CD4-positive, alpha-beta T cell treated with Interleukin-4 for 1 hour (primary cell): ENCODE results near the gene TMEM219.
"Not testable (repeated sequence)": the region's sequence is repeated elsewhere in the genome, so short reads cannot be mapped to it uniquely, and the experiment has no call there.

Experiments
- DNase-seq, 2 donors: peaks; one replicate each; pipeline ENCODE4 v3.0.0-alpha.2; 2020 to 2022

Gene TMEM219

GRCh38 chr16:29996766-29997250 is 34.9 kb downstream of the TMEM219 start:
- no peak for DNase-seq

- no peak for DNase-seq
These were observed 37.7 kb downstream of the TMEM219 start for GRCh38 chr16:29999605-30000004.

- no peak for DNase-seq
These were observed 39.1 kb downstream of the TMEM219 start for GRCh38 chr16:30000735-30001631.

GRCh38 chr16:30002614-30003346 is 40.9 kb downstream of the TMEM219 start:
- DNase-seq = no peak

- DNase-seq = no peak
These were observed 42.0 kb downstream of the TMEM219 start for GRCh38 chr16:30003670-30004423.

- no peak for DNase-seq
These were observed 42.5 kb downstream of the TMEM219 start for GRCh38 chr16:30004424-30004776.

- no peak for DNase-seq
These were observed 42.9 kb downstream of the TMEM219 start for GRCh38 chr16:30004811-30005242.

- peak; percentile 52 for DNase-seq
These were observed 43.6 kb downstream of the TMEM219 start for GRCh38 chr16:30005341-30006094.

- DNase-seq = no peak
These were observed 44.2 kb downstream of the TMEM219 start for GRCh38 chr16:30006095-30006473.

- DNase-seq = no peak
These were observed 44.9 kb downstream of the TMEM219 start for GRCh38 chr16:30006659-30007377.

GRCh38 chr16:30007378-30007895 is 45.6 kb downstream of the TMEM219 start:
- DNase-seq = no peak

- DNase-seq = no peak
These were observed 47.4 kb downstream of the TMEM219 start for GRCh38 chr16:30009085-30009862.

- DNase-seq = no peak
These were observed 48.3 kb downstream of the TMEM219 start for GRCh38 chr16:30009990-30010843.

GRCh38 chr16:30010844-30011713 is 49.2 kb downstream of the TMEM219 start, which contains the start of gene DOC2A:
DOC2A (minus strand) TSS chr16:30011027; CDS start chr16:30010222, 805 bp downstream.
- peak in 1 of 2 donors; percentile 30 for DNase-seq

GRCh38 chr16:30011714-30012504 is 50.0 kb downstream of the TMEM219 start:
- no peak for DNase-seq

- DNase-seq = not testable (repeated sequence)
These were observed 50.7 kb downstream of the TMEM219 start for GRCh38 chr16:30012598-30012997.

GRCh38 chr16:30015450-30015849 is 53.6 kb downstream of the TMEM219 start:
- DNase-seq = not testable (repeated sequence)
